ENCODE data around the gene RELN. TPM values are rescaled to one million over a fixed set of nuclear protein-coding genes. Genes with fewer than 3 reads are reported as not detected.

Gene RELN
- polyA plus RNA-seq, 1 donor (not counting 4 experiments of a cell fraction or from before 2014, with no cell fraction given), result not detected

- no peaks in the 10 kb centered on the region for H3K79me2 ChIP-seq (ENCODE audit: control insufficient read depth, insufficient read depth, low read length)
- H3K27me3 ChIP-seq (ENCODE audit: control insufficient read depth, extremely low read depth, insufficient read depth, low read length), result no peaks in the 10 kb centered on the region
- H3K27ac ChIP-seq (ENCODE audit: control insufficient read depth, insufficient read depth, low read length), result no peak overlapping the region
- H3K9ac ChIP-seq (ENCODE audit: control insufficient read depth, extremely low read depth, insufficient read depth, low read length), result no peak overlapping the region
- H3K4me1 ChIP-seq (ENCODE audit: control insufficient read depth, extremely low read depth, insufficient read depth, low read length), result no peaks in the 10 kb centered on the region
- no peaks in the 10 kb centered on the region for H4K20me1 ChIP-seq (ENCODE audit: control insufficient read depth, extremely low read depth, insufficient read depth, low read length)
- H3K4me3 ChIP-seq (ENCODE audit: control insufficient read depth in 2 of 3, extremely low read depth in 1 of 3, insufficient read depth in 2 of 3, low read depth in 1 of 3, low read length in 3 of 3), result no peak overlapping the region
- TF ChIP-seq CTCF (optimal IDR thresholded peaks at IDR 0.05 in 1 of 3, IDR thresholded peaks at IDR 0.05 in 1 of 3, conservative IDR thresholded peaks at IDR 0.05 in 1 of 3; ENCODE audit: extremely low read depth in 1 of 3, insufficient read depth in 2 of 3, low read length in 3 of 3) (no peak), EZH2 (IDR thresholded peaks at IDR 0.05; ENCODE audit: low read length) (no peak)
- no peak for DNase-seq (ENCODE audit: low read depth, low spot score)
- no peaks in the 10 kb centered on the region for H3K9me1 ChIP-seq (ENCODE audit: control insufficient read depth, extremely low read depth, insufficient read depth, low read length)
- H3K9me3 ChIP-seq (ENCODE audit: control insufficient read depth, low read depth, low read length), result no peaks in the 10 kb centered on the region
- no peak for FAIRE-seq
- dilution Hi-C loops (cut with MboI; ENCODE audit: extremely low pct_ligation_motif_present, low sequenced_read_pairs), result no loop called here
- no peak overlapping the region for H3K4me2 ChIP-seq (ENCODE audit: control insufficient read depth, extremely low read depth, insufficient read depth, low read depth, low read length)
- no peaks in the 10 kb centered on the region for H3K36me3 ChIP-seq (ENCODE audit: control insufficient read depth in 2 of 2, extremely low read depth in 1 of 2, insufficient read depth in 2 of 2, low read length in 2 of 2)
- H2AFZ ChIP-seq (ENCODE audit: control insufficient read depth, low read length), result no peak overlapping the region
Measured at GRCh38 chr7:103941976-103942375, 47.5 kb downstream of the RELN start.

GRCh38 chr7:103940382-103941268, 48.8 kb downstream of the RELN start:
- Histone ChIP-seq H3K27ac (ENCODE audit: control insufficient read depth, insufficient read depth, low read length) (no peak overlapping the region), H4K20me1 (ENCODE audit: control insufficient read depth, extremely low read depth, insufficient read depth, low read length) (no peaks in the 10 kb centered on the region), H2AFZ (ENCODE audit: control insufficient read depth, low read length) (no peak overlapping the region), H3K9me3 (ENCODE audit: control insufficient read depth, low read depth, low read length) (no peaks in the 10 kb centered on the region), H3K27me3 (ENCODE audit: control insufficient read depth, extremely low read depth, insufficient read depth, low read length) (no peaks in the 10 kb centered on the region), H3K4me2 (ENCODE audit: control insufficient read depth, extremely low read depth, insufficient read depth, low read depth, low read length) (no peak overlapping the region), H3K36me3 (ENCODE audit: control insufficient read depth in 2 of 2, extremely low read depth in 1 of 2, insufficient read depth in 2 of 2, low read length in 2 of 2) (no peaks in the 10 kb centered on the region), H3K4me1 (ENCODE audit: control insufficient read depth, extremely low read depth, insufficient read depth, low read length) (no peaks in the 10 kb centered on the region), H3K9me1 (ENCODE audit: control insufficient read depth, extremely low read depth, insufficient read depth, low read length) (no peaks in the 10 kb centered on the region), H3K9ac (ENCODE audit: control insufficient read depth, extremely low read depth, insufficient read depth, low read length) (no peak overlapping the region), H3K4me3 (ENCODE audit: control insufficient read depth in 2 of 3, extremely low read depth in 1 of 3, insufficient read depth in 2 of 3, low read depth in 1 of 3, low read length in 3 of 3) (no peak overlapping the region), H3K79me2 (ENCODE audit: control insufficient read depth, insufficient read depth, low read length) (no peaks in the 10 kb centered on the region)
- dilution Hi-C loops (cut with MboI; ENCODE audit: extremely low pct_ligation_motif_present, low sequenced_read_pairs), result no loop called here
- TF ChIP-seq CTCF (optimal IDR thresholded peaks at IDR 0.05 in 1 of 3, IDR thresholded peaks at IDR 0.05 in 1 of 3, conservative IDR thresholded peaks at IDR 0.05 in 1 of 3; ENCODE audit: extremely low read depth in 1 of 3, insufficient read depth in 2 of 3, low read length in 3 of 3) (no peak), EZH2 (IDR thresholded peaks at IDR 0.05; ENCODE audit: low read length) (no peak)
- no peak for DNase-seq (ENCODE audit: low read depth, low spot score)
- no peak for FAIRE-seq

All from keratinocyte (primary cell).